Neural cell (in vitro differentiated cells): Measurements from ENCODE around the gene ATP6V0E2.

Experiments used
- EP300 ChIP-seq: fragments of 450-650 bp; conservative IDR thresholded peaks from 2 replicates; pipeline ENCODE4 v1.6.1; 2014; ENCODE audit warnings: antibody characterized with exemption, mild to moderate bottlenecking, moderate library complexity; ENCODE audit not compliant: poor library complexity, severe bottlenecking
- EZH2 ChIP-seq: fragments of 200-600, 300-800 bp; shearing (Covaris generic), sonication (generic); IDR thresholded peaks from 2 replicates; pipeline ENCODE4 v1.6.1; 2014; ENCODE audit warnings: antibody characterized with exemption, low read length, borderline replicate concordance, mild to moderate bottlenecking; ENCODE audit not compliant: insufficient read depth, poor library complexity, severe bottlenecking
- RAD21 ChIP-seq: fragments of 450-650 bp; conservative IDR thresholded peaks from 2 replicates; pipeline ENCODE4 v1.6.1; 2014; ENCODE audit warnings: antibody characterized with exemption, mild to moderate bottlenecking, moderate library complexity
- SMC3 ChIP-seq: fragments of 450-650 bp; conservative IDR thresholded peaks from 2 replicates; pipeline ENCODE4 v1.6.1; 2014; ENCODE audit warnings: antibody characterized with exemption, mild to moderate bottlenecking, moderate library complexity; ENCODE audit not compliant: poor library complexity
- TAF1 ChIP-seq: IDR thresholded peaks from 2 replicates; pipeline ENCODE4 v1.6.1; 2012; ENCODE audit warnings: low read depth
- TF ChIP-seq, protein P1 (sequence below): fragments of 450-650 bp; IDR thresholded peaks from 2 replicates; pipeline ENCODE4 v1.5.1; 2014; ENCODE audit warnings: antibody characterized with exemption, mild to moderate bottlenecking, moderate library complexity; ENCODE audit not compliant: poor library complexity, severe bottlenecking
- TF ChIP-seq, protein P2 (sequence below): IDR thresholded peaks from 2 replicates; pipeline ENCODE4 v1.6.1; 2012; ENCODE audit warnings: borderline replicate concordance

DNA sequence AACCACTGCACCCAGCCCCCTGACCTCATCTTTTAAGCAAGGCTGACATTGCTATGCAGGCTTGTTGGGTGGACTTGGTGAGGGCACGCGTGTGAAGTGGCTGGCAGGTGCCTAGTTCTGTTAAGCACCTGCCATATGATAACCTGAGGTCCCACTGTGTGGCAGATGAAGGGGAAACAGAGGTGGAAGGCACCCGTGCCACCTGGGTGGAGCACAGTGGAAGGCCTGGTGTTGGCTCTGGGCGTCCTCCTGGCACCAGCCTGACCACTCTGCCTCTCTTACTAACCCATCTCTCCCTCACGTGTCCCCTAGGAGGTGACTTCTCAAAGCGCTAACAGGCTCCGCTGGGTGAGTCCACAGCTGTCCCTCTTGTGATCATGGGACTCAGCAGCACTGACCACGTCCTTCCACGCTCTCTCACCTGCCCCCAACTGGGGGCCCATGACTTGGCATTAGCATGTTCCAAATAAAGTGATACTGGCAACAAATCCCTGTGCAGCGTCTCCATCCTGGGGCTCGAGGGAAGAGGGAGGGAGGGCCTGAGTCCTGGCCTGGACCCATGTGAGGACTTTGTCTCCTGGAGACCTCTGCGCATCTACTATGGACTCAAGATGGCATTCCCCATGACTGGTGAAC, 40.2 kb upstream of the ATP6V0E2 start:
- TF ChIP-seq SMC3 = no peak
- TF ChIP-seq, protein P1, sequence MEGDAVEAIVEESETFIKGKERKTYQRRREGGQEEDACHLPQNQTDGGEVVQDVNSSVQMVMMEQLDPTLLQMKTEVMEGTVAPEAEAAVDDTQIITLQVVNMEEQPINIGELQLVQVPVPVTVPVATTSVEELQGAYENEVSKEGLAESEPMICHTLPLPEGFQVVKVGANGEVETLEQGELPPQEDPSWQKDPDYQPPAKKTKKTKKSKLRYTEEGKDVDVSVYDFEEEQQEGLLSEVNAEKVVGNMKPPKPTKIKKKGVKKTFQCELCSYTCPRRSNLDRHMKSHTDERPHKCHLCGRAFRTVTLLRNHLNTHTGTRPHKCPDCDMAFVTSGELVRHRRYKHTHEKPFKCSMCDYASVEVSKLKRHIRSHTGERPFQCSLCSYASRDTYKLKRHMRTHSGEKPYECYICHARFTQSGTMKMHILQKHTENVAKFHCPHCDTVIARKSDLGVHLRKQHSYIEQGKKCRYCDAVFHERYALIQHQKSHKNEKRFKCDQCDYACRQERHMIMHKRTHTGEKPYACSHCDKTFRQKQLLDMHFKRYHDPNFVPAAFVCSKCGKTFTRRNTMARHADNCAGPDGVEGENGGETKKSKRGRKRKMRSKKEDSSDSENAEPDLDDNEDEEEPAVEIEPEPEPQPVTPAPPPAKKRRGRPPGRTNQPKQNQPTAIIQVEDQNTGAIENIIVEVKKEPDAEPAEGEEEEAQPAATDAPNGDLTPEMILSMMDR = no peak
- TF ChIP-seq EZH2 = no peak
- TF ChIP-seq EP300 = no peak
- TF ChIP-seq RAD21 = no peak
- no peak for TF ChIP-seq TAF1
- TF ChIP-seq, protein P2, sequence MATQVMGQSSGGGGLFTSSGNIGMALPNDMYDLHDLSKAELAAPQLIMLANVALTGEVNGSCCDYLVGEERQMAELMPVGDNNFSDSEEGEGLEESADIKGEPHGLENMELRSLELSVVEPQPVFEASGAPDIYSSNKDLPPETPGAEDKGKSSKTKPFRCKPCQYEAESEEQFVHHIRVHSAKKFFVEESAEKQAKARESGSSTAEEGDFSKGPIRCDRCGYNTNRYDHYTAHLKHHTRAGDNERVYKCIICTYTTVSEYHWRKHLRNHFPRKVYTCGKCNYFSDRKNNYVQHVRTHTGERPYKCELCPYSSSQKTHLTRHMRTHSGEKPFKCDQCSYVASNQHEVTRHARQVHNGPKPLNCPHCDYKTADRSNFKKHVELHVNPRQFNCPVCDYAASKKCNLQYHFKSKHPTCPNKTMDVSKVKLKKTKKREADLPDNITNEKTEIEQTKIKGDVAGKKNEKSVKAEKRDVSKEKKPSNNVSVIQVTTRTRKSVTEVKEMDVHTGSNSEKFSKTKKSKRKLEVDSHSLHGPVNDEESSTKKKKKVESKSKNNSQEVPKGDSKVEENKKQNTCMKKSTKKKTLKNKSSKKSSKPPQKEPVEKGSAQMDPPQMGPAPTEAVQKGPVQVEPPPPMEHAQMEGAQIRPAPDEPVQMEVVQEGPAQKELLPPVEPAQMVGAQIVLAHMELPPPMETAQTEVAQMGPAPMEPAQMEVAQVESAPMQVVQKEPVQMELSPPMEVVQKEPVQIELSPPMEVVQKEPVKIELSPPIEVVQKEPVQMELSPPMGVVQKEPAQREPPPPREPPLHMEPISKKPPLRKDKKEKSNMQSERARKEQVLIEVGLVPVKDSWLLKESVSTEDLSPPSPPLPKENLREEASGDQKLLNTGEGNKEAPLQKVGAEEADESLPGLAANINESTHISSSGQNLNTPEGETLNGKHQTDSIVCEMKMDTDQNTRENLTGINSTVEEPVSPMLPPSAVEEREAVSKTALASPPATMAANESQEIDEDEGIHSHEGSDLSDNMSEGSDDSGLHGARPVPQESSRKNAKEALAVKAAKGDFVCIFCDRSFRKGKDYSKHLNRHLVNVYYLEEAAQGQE = no peak
